ENCODE data around the gene DCST1.

- TF ChIP-seq CTCF (IDR thresholded peaks at IDR 0.05) (no peak), POLR2A (IDR thresholded peaks at IDR 0.05) (no peak)
Measured at GRCh38 chr1:155077758-155078445, 44.3 kb downstream of the DCST1 start.

Data from body of pancreas (tissue), 4 donors.